ENCODE data around the gene TMEM45B. TPM values are rescaled to one million over a fixed set of nuclear protein-coding genes. Genes with fewer than 3 reads are reported as not detected.
A peak's percentile ranks its signal among the peaks of the same experiment; 100 is the strongest.
"Not testable (repeated sequence)": the region's sequence is repeated elsewhere in the genome, so short reads cannot be mapped to it uniquely, and the experiment has no call there.

Gene TMEM45B
- polyA plus RNA-seq, 2 donors, result 59.9 to 90.6 TPM

DNA sequence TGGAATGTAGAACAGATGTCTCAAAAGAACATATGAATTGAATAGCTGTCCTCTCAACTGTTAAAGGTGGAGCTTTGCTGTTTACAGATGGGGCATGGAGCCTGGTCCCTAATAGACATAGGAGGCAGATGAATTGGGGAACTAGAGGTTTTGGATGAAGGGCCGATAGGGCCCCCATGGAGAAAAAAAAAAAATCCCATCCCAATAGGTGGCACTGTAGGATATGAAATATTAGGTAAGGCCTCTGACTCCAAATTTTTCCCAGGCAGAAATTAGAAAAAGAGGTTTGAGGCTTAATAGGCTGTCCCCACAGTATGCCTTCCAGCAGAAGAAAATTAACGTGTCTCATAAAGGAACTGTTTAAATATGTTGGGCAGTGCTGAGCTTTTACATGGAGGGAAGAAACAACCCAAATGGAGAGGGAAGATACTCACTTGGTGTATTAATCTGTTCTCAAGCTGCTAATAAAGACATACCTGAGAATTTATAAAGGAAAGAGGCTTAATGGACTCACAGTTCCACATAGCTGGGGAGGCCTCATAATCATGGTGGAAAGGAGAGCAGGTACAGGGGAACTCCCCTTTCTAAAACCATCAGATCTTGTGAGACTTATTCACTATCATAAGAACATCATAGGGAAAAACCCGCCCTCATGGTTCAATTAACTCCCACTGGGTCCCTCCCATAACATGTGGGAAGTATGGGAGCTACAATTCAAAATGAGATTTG, 30.1 kb upstream of the TMEM45B start:
- H3K36me3 ChIP-seq (ENCODE audit: control insufficient read depth in 2 of 2, insufficient read depth in 2 of 2, low read length in 1 of 2), result no peaks in the 10 kb centered on the region
- no peaks in the 10 kb centered on the region for H3K27me3 ChIP-seq (ENCODE audit: control insufficient read depth in 1 of 2, insufficient read depth in 2 of 2, low read length in 2 of 2)
- WGBS, 2 donors, result 52 to 54% methylated on average over 3 of the region's 3 CpGs
- no peak overlapping the region for H3K4me3 ChIP-seq (ENCODE audit: low read depth in 1 of 2, low read length in 2 of 2)
- H3K27ac ChIP-seq (ENCODE audit: low read depth in 2 of 2, low read length in 1 of 2), result no peak overlapping the region
- no peaks in the 10 kb centered on the region for H3K9me3 ChIP-seq (ENCODE audit: control insufficient read depth in 2 of 2, insufficient read depth in 1 of 2, low read depth in 1 of 2, low read length in 1 of 2)
- no peaks in the 10 kb centered on the region for H3K4me1 ChIP-seq (ENCODE audit: control insufficient read depth in 2 of 2, insufficient read depth in 2 of 2, low read length in 1 of 2)

DNA sequence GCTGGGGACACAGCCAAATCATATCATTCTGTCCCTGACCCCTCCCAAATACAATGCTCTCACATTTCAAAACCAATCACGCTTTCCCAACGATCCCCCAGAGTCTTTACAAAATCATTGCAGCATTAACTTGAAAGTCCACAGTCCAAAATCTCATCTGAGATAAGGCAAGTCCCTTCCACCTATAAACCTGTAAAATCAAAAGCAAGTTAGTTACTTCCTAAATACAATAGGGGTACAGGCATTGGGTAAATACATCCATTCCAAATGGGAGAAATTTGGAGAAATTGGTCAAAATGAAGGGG, 29.6 kb upstream of the TMEM45B start:
- WGBS, 2 donors, result 67 to 74% methylated on average over 2 of the region's 2 CpGs
- H3K4me3 ChIP-seq (ENCODE audit: low read depth in 1 of 2, low read length in 2 of 2); H3K9me3 ChIP-seq (ENCODE audit: control insufficient read depth in 2 of 2, insufficient read depth in 1 of 2, low read depth in 1 of 2, low read length in 1 of 2); H3K4me1 ChIP-seq (ENCODE audit: control insufficient read depth in 2 of 2, insufficient read depth in 2 of 2, low read length in 1 of 2); H3K27me3 ChIP-seq (ENCODE audit: control insufficient read depth in 1 of 2, insufficient read depth in 2 of 2, low read length in 2 of 2); H3K27ac ChIP-seq (ENCODE audit: low read depth in 2 of 2, low read length in 1 of 2); H3K36me3 ChIP-seq (ENCODE audit: control insufficient read depth in 2 of 2, insufficient read depth in 2 of 2, low read length in 1 of 2): not testable (repeated sequence)

GRCh38 chr11:129787532-129788155, 28.0 kb upstream of the TMEM45B start:
- Histone ChIP-seq H3K27me3 (ENCODE audit: control insufficient read depth in 1 of 2, insufficient read depth in 2 of 2, low read length in 2 of 2) (no peaks in the 10 kb centered on the region), H3K4me1 (ENCODE audit: control insufficient read depth in 2 of 2, insufficient read depth in 2 of 2, low read length in 1 of 2) (peaks cover 0 to 3% of the 10 kb centered on the region in 2 donors), H3K9me3 (ENCODE audit: control insufficient read depth in 2 of 2, insufficient read depth in 1 of 2, low read depth in 1 of 2, low read length in 1 of 2) (no peaks in the 10 kb centered on the region), H3K4me3 (ENCODE audit: low read depth in 1 of 2, low read length in 2 of 2) (no peak overlapping the region), H3K27ac (ENCODE audit: low read depth in 2 of 2, low read length in 1 of 2) (no peak overlapping the region), H3K36me3 (ENCODE audit: control insufficient read depth in 2 of 2, insufficient read depth in 2 of 2, low read length in 1 of 2) (no peaks in the 10 kb centered on the region)
- WGBS, 2 donors, result 79% methylated on average over 2 of the region's 2 CpGs

DNA sequence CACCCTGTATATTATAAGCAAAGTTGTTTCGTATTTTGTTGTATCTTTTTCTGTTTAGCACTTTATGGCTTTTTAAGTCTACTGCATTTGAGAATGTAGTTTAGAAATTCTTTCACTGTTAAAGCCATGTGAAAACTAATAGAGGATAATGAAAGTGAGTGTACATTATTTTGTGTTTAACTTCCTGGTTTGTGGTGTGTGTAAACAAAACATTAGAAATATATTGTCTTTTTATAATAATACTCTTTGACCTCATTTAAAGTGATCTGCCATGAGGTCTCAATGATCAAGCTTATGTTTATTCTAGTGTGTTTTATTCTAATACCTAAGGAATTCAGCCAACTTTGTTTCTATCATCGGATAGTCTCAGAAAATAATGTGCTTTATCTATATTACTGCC, 27.4 kb upstream of the TMEM45B start:
- no peaks in the 10 kb centered on the region for H3K9me3 ChIP-seq (ENCODE audit: control insufficient read depth in 2 of 2, insufficient read depth in 1 of 2, low read depth in 1 of 2, low read length in 1 of 2)
- H3K36me3 ChIP-seq (ENCODE audit: control insufficient read depth in 2 of 2, insufficient read depth in 2 of 2, low read length in 1 of 2), result no peaks in the 10 kb centered on the region
- peaks cover 0 to 7% of the 10 kb centered on the region in 2 donors for H3K4me1 ChIP-seq (ENCODE audit: control insufficient read depth in 2 of 2, insufficient read depth in 2 of 2, low read length in 1 of 2)
- no peak overlapping the region for H3K4me3 ChIP-seq (ENCODE audit: low read depth in 1 of 2, low read length in 2 of 2)
- H3K27me3 ChIP-seq (ENCODE audit: control insufficient read depth in 1 of 2, insufficient read depth in 2 of 2, low read length in 2 of 2), result no peaks in the 10 kb centered on the region
- 69 to 76% methylated on average over 2 of the region's 2 CpGs for WGBS, 2 donors
- H3K27ac ChIP-seq (ENCODE audit: low read depth in 2 of 2, low read length in 1 of 2), result no peak overlapping the region

- Histone ChIP-seq H3K4me3 (ENCODE audit: low read depth in 1 of 2, low read length in 2 of 2) (no peak overlapping the region), H3K27ac (ENCODE audit: low read depth in 2 of 2, low read length in 1 of 2) (no peak overlapping the region), H3K9me3 (ENCODE audit: control insufficient read depth in 2 of 2, insufficient read depth in 1 of 2, low read depth in 1 of 2, low read length in 1 of 2) (peaks cover 0 to 3% of the 10 kb centered on the region in 2 donors), H3K36me3 (ENCODE audit: control insufficient read depth in 2 of 2, insufficient read depth in 2 of 2, low read length in 1 of 2) (no peaks in the 10 kb centered on the region), H3K4me1 (ENCODE audit: control insufficient read depth in 2 of 2, insufficient read depth in 2 of 2, low read length in 1 of 2) (peaks cover 0 to 7% of the 10 kb centered on the region in 2 donors), H3K27me3 (ENCODE audit: control insufficient read depth in 1 of 2, insufficient read depth in 2 of 2, low read length in 2 of 2) (no peaks in the 10 kb centered on the region)
- WGBS, 2 donors, result 76 to 79% methylated on average over 2 of the region's 2 CpGs
These were observed 25.5 kb upstream of the TMEM45B start for GRCh38 chr11:129790106-129790505.

GRCh38 chr11:129791515-129791914, 24.1 kb upstream of the TMEM45B start:
- 91 to 93% methylated on average over 2 of the region's 2 CpGs for WGBS, 2 donors

DNA sequence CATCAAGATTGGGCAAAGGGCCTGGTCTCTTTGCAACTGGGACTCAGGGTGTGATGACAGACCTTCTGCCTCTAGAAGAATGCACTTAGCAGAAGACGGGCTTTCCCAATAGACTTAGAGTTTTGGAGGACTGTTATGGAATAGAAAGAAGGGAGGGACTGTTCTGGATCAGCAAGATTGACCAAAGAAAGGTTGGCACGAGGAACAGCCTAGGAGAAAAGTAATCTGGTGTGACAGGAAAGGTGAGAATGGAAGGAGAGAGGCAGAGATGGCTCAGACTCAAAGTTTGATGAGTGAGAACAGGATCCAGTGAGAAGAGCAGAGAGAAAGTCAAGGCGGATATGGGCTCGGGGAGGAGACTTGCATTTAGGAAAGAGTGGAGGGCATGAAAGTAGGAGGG, 23.0 kb upstream of the TMEM45B start:
- WGBS, 2 donors, result 43 to 46% methylated on average over 4 of the region's 4 CpGs
- no peaks in the 10 kb centered on the region for H3K36me3 ChIP-seq (ENCODE audit: control insufficient read depth in 2 of 2, insufficient read depth in 2 of 2, low read length in 1 of 2)
- no peak overlapping the region for H3K4me3 ChIP-seq (ENCODE audit: low read depth in 1 of 2, low read length in 2 of 2)
- peaks cover 0 to 7% of the 10 kb centered on the region in 2 donors for H3K4me1 ChIP-seq (ENCODE audit: control insufficient read depth in 2 of 2, insufficient read depth in 2 of 2, low read length in 1 of 2)
- H3K27ac ChIP-seq (ENCODE audit: low read depth in 2 of 2, low read length in 1 of 2), result peak overlapping the region; percentile 6 to 9
- no peaks in the 10 kb centered on the region for H3K27me3 ChIP-seq (ENCODE audit: control insufficient read depth in 1 of 2, insufficient read depth in 2 of 2, low read length in 2 of 2)
- H3K9me3 ChIP-seq (ENCODE audit: control insufficient read depth in 2 of 2, insufficient read depth in 1 of 2, low read depth in 1 of 2, low read length in 1 of 2), result peaks cover 0 to 4% of the 10 kb centered on the region in 2 donors

More at GRCh38 chr11:129791515-129791914, 24.1 kb upstream of the TMEM45B start:
- H3K4me3 ChIP-seq (ENCODE audit: low read depth in 1 of 2, low read length in 2 of 2), result no peak overlapping the region
- no peaks in the 10 kb centered on the region for H3K36me3 ChIP-seq (ENCODE audit: control insufficient read depth in 2 of 2, insufficient read depth in 2 of 2, low read length in 1 of 2)
- H3K27ac ChIP-seq (ENCODE audit: low read depth in 2 of 2, low read length in 1 of 2), result no peak overlapping the region
- H3K27me3 ChIP-seq (ENCODE audit: control insufficient read depth in 1 of 2, insufficient read depth in 2 of 2, low read length in 2 of 2), result no peaks in the 10 kb centered on the region
- peaks cover 0 to 7% of the 10 kb centered on the region in 2 donors for H3K4me1 ChIP-seq (ENCODE audit: control insufficient read depth in 2 of 2, insufficient read depth in 2 of 2, low read length in 1 of 2)
- peaks cover 0 to 4% of the 10 kb centered on the region in 2 donors for H3K9me3 ChIP-seq (ENCODE audit: control insufficient read depth in 2 of 2, insufficient read depth in 1 of 2, low read depth in 1 of 2, low read length in 1 of 2)

DNA sequence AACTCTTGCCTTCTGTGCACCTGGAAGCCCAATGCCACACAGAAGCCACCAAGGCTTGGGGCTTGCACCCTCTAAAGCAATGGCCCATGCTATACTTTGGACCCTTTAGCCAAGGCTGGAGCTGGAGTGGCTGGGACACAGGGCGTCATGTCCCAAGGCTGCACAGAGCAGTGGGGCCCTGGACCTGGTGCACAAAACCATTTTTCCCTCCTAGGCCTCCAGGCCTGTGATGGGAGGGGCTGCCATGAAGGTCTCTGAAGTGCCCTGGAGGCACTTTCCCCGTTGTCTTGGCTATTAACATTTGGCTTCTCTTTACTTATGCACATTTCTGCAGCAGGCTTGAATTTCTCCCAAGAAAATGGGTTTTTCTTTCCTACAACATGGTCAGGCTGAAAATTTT, 20.6 kb upstream of the TMEM45B start:
- Histone ChIP-seq H3K9me3 (ENCODE audit: control insufficient read depth in 2 of 2, insufficient read depth in 1 of 2, low read depth in 1 of 2, low read length in 1 of 2) (peaks cover 0 to 4% of the 10 kb centered on the region in 2 donors), H3K4me3 (ENCODE audit: low read depth in 1 of 2, low read length in 2 of 2) (no peak overlapping the region), H3K27me3 (ENCODE audit: control insufficient read depth in 1 of 2, insufficient read depth in 2 of 2, low read length in 2 of 2) (no peaks in the 10 kb centered on the region), H3K36me3 (ENCODE audit: control insufficient read depth in 2 of 2, insufficient read depth in 2 of 2, low read length in 1 of 2) (no peaks in the 10 kb centered on the region), H3K4me1 (ENCODE audit: control insufficient read depth in 2 of 2, insufficient read depth in 2 of 2, low read length in 1 of 2) (peaks cover 0 to 7% of the 10 kb centered on the region in 2 donors), H3K27ac (ENCODE audit: low read depth in 2 of 2, low read length in 1 of 2) (no peak overlapping the region)
- 41 to 54% methylated on average over 2 of the region's 2 CpGs for WGBS, 2 donors

DNA sequence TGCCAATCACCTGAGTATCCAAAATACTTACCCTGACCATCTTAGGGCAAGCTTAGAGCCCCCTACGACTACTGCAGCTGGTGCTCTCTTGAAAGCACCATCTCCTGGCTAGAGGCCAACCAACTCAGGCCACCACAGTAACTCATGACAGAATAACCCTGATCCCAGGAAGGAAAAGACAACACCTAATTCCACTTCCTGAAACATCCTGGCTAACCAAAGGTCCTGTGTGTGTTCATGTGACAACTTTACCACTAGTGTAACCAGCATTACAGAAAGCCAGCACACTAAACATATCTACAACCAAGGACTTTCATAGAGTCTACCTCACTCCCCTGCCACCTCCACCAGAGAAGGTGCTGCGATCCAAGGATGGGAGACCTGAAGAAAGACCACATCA, 17.4 kb upstream of the TMEM45B start:
- H3K27ac ChIP-seq (ENCODE audit: low read depth in 2 of 2, low read length in 1 of 2), result no peak overlapping the region
- H3K27me3 ChIP-seq (ENCODE audit: control insufficient read depth in 1 of 2, insufficient read depth in 2 of 2, low read length in 2 of 2), result no peaks in the 10 kb centered on the region
- no peaks in the 10 kb centered on the region for H3K36me3 ChIP-seq (ENCODE audit: control insufficient read depth in 2 of 2, insufficient read depth in 2 of 2, low read length in 1 of 2)
- H3K9me3 ChIP-seq (ENCODE audit: control insufficient read depth in 2 of 2, insufficient read depth in 1 of 2, low read depth in 1 of 2, low read length in 1 of 2), result peaks cover 0 to 4% of the 10 kb centered on the region in 2 donors
- no peak overlapping the region for H3K4me3 ChIP-seq (ENCODE audit: low read depth in 1 of 2, low read length in 2 of 2)
- WGBS, 2 donors, result 87 to 90% methylated on average over 2 of the region's 2 CpGs
- H3K4me1 ChIP-seq (ENCODE audit: control insufficient read depth in 2 of 2, insufficient read depth in 2 of 2, low read length in 1 of 2), result no peaks in the 10 kb centered on the region

- not testable (repeated sequence) for H3K9me3 ChIP-seq (ENCODE audit: control insufficient read depth in 2 of 2, insufficient read depth in 1 of 2, low read depth in 1 of 2, low read length in 1 of 2); H3K4me1 ChIP-seq (ENCODE audit: control insufficient read depth in 2 of 2, insufficient read depth in 2 of 2, low read length in 1 of 2); H3K4me3 ChIP-seq (ENCODE audit: low read depth in 1 of 2, low read length in 2 of 2); H3K36me3 ChIP-seq (ENCODE audit: control insufficient read depth in 2 of 2, insufficient read depth in 2 of 2, low read length in 1 of 2); H3K27me3 ChIP-seq (ENCODE audit: control insufficient read depth in 1 of 2, insufficient read depth in 2 of 2, low read length in 2 of 2); H3K27ac ChIP-seq (ENCODE audit: low read depth in 2 of 2, low read length in 1 of 2)
- WGBS, 2 donors, result 35 to 41% methylated on average over 1 of the region's 1 CpG
These were observed 15.5 kb upstream of the TMEM45B start for GRCh38 chr11:129800162-129800561.

All from esophagus (tissue), 2 donors.